HepG2 (cell line): ENCODE data around the gene COPZ1. TPM values are rescaled to one million over a fixed set of nuclear protein-coding genes. Genes with fewer than 3 reads are reported as not detected.
A peak's percentile ranks its signal among the peaks of the same experiment; 100 is the strongest.

Source experiments
- EP300 ChIP-seq, 3 experiments: sonication (generic) in 1 of 3; formaldehyde crosslinking in 1 of 3; IDR thresholded peaks; 2 replicates each; pipeline versions ENCODE4 v1.5.1 to v1.6.1; 2011 to 2020; ENCODE audit warnings: low read depth in 2 of 3, low read length in 2 of 3, borderline replicate concordance in 1 of 3, improper control_type of control experiment in 1 of 3, mild to moderate bottlenecking in 1 of 3, missing genetic modification reagents in 1 of 3, moderate library complexity in 1 of 3
- GLI4 ChIP-seq: sonication (generic); formaldehyde crosslinking; IDR thresholded peaks from 2 replicates; pipeline ENCODE4 v1.5.1; 2020; ENCODE audit warnings: missing genetic modification reagents, mild to moderate bottlenecking, moderate library complexity, borderline replicate concordance
- ISX ChIP-seq: sonication (generic); formaldehyde crosslinking; conservative IDR thresholded peaks from 2 replicates; pipeline ENCODE4 v1.5.0; 2020; ENCODE audit warnings: missing genetic modification reagents
- NONO ChIP-seq, 2 experiments: fragments of 450-650 bp in 1 of 2; sonication (generic) in 1 of 2; formaldehyde crosslinking in 1 of 2; IDR thresholded peaks in 1 of 2; conservative IDR thresholded peaks in 1 of 2; 2 replicates each; pipeline versions ENCODE4 v1.6.1 to v1.8.0; 2017 to 2022; ENCODE audit warnings: mild to moderate bottlenecking in 1 of 2, missing genetic modification reagents in 1 of 2, moderate library complexity in 1 of 2
- POLR2AphosphoS5 ChIP-seq: IDR thresholded peaks from 2 replicates; pipeline ENCODE4 v1.6.1; 2012; ENCODE audit warnings: low read depth, low read length
- RAD21 ChIP-seq: fragments of 450-650 bp; formaldehyde crosslinking; IDR thresholded peaks from 2 replicates; pipeline ENCODE4 v1.5.0; 2020; ENCODE audit warnings: mild to moderate bottlenecking
- RBM22 ChIP-seq: fragments of 200-400 bp; formaldehyde crosslinking; optimal IDR thresholded peaks from 2 replicates; pipeline ENCODE3; 2017; ENCODE audit warnings: mild to moderate bottlenecking, low read length, moderate library complexity
- ZNF17 ChIP-seq: sonication (generic); formaldehyde crosslinking; IDR thresholded peaks from 2 replicates; pipeline ENCODE4 v1.5.0; 2020; ENCODE audit warnings: mild to moderate bottlenecking, missing genetic modification reagents
- ZNF501 ChIP-seq: sonication (generic); formaldehyde crosslinking; IDR thresholded peaks from 2 replicates; pipeline ENCODE4 v1.5.1; 2020; ENCODE audit warnings: mild to moderate bottlenecking, moderate library complexity, missing genetic modification reagents
- ZSCAN12 ChIP-seq: sonication (generic); formaldehyde crosslinking; IDR thresholded peaks from 2 replicates; pipeline ENCODE4 v1.9.0; 2021; ENCODE audit warnings: mild to moderate bottlenecking, missing genetic modification reagents
- ZSCAN9 ChIP-seq: IDR thresholded peaks from 2 replicates; pipeline ENCODE4 v1.6.1; 2016; ENCODE audit warnings: borderline replicate concordance
- polyA plus RNA-seq, 8 experiments: library from polyadenylated mRNA; depleted of rRNA in 3 of 8; stranded (reverse) in 7 of 8; unstranded in 1 of 8; fragments of >200 nt; fragmentation: Illumina TruSeq in 4 of 8; extraction: Trizol in 4 of 8; gene quantifications; 2 replicates each; pipeline versions ENCODE4 v1.2.1 to v1.2.3, GENCODE V29; 2011 to 2016; ENCODE audit warnings: low read depth in 4 of 8, missing spikeins in 1 of 8, mixed read lengths in 1 of 8; ENCODE audit not compliant: insufficient read depth in 1 of 8
- total RNA-seq, 5 experiments: library from RNA; depleted of rRNA; stranded (reverse); fragments of >200 nt; fragmentation: Illumina TruSeq; extraction: Trizol; gene quantifications; 2 replicates each; pipeline ENCODE4 v1.2.3, GENCODE V29; 2016; ENCODE audit warnings: low read depth in 1 of 5
- TF ChIP-seq, protein P1 (sequence below): sonication (generic); formaldehyde crosslinking; IDR thresholded peaks from 2 replicates; pipeline ENCODE4 v1.5.0; 2020; ENCODE audit warnings: missing genetic modification reagents
- TF ChIP-seq, protein P2 (sequence below): sonication (generic); formaldehyde crosslinking; IDR thresholded peaks from 2 replicates; pipeline ENCODE4 v1.8.1; 2022; ENCODE audit warnings: mild to moderate bottlenecking, missing genetic modification reagents
- TF ChIP-seq, protein P3 (sequence below): sonication (generic); formaldehyde crosslinking; IDR thresholded peaks from 2 replicates; pipeline ENCODE4 v1.4.0; 2020; ENCODE audit warnings: missing genetic modification reagents, low read depth, mild to moderate bottlenecking, borderline replicate concordance
- TF ChIP-seq, protein P4 (sequence below): IDR thresholded peaks from 2 replicates; pipeline ENCODE4 v1.6.1; 2016; ENCODE audit warnings: low read depth, borderline replicate concordance
- TF ChIP-seq, protein P5 (sequence below): sonication (generic); formaldehyde crosslinking; IDR thresholded peaks from 2 replicates; pipeline ENCODE4 v1.4.0; 2020; ENCODE audit warnings: missing genetic modification reagents

The COPZ1 gene
- total and polyA plus RNA-seq, 2 of the 13 experiments (the other 11 are each of a cell fraction or from before 2014, with no cell fraction given) = 125 to 184 TPM

DNA sequence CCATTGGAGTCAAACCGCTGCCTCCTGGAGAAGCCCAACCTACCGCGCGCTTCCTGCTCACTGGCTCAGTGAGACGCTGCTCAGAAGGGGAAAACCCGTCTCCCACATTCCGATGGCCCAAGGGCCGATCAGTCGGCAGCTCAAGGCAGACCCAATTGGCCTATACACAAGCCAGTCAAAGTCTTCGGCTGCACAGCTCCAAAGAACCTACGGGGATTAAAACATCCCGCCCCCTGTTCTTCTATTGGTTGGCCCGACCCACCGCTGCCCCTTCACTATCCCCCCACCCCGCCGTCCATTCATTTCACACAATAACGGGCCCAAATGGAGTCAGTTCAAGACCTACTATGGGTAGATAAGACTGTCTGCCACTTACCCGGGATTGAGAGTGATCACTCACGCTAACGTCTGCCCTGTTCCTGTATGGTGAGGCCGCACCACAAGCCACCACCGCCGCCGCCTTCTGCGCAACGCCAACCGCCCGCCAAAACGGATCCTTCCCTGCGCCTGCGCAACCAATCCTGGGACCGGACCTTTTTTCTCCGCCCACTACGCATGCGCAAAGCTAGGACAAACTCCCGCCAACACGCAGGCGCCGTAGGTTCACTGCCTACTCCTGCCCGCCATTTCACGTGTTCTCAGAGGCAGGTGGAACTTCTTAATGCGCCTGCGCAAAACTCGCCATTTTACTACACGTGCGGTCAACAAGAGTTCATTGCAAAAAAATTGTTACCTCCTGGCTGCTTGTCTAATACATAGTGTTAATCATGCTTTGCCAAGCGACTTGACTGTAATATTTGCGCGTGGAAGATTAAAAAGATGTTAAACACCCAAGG lies 45.1 kb upstream of the COPZ1 start, which contains the start of gene CBX5 (continued):
- TF ChIP-seq, protein P1, sequence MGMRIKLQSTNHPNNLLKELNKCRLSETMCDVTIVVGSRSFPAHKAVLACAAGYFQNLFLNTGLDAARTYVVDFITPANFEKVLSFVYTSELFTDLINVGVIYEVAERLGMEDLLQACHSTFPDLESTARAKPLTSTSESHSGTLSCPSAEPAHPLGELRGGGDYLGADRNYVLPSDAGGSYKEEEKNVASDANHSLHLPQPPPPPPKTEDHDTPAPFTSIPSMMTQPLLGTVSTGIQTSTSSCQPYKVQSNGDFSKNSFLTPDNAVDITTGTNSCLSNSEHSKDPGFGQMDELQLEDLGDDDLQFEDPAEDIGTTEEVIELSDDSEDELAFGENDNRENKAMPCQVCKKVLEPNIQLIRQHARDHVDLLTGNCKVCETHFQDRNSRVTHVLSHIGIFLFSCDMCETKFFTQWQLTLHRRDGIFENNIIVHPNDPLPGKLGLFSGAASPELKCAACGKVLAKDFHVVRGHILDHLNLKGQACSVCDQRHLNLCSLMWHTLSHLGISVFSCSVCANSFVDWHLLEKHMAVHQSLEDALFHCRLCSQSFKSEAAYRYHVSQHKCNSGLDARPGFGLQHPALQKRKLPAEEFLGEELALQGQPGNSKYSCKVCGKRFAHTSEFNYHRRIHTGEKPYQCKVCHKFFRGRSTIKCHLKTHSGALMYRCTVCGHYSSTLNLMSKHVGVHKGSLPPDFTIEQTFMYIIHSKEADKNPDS (CRISPR knock-in tag) = no peak
- TF ChIP-seq RAD21 (CRISPR knock-in tag) (0 out of 2 replicates have a peak, but pooled peaks have one; percentile 19), EP300 (IDR thresholded peaks at IDR 0.05; ENCODE audit: low read depth in 2 of 2, low read length in 2 of 2) (no peak), EP300 (CRISPR knock-in tag; IDR thresholded peaks at IDR 0.05; ENCODE audit: borderline replicate concordance) (no peak), POLR2AphosphoS5 (peak; percentile 92), RBM22 (peak; percentile 84), ZNF501 (peak; percentile 54; the same call in 1 of the 2 replicates), NONO (IDR thresholded peaks at IDR 0.05) (no peak), NONO (CRISPR knock-in tag; conservative IDR thresholded peaks at IDR 0.05) (peak; percentile 68), ISX (CRISPR knock-in tag) (0 out of 2 replicates have a peak, but pooled peaks have one; percentile 85), GLI4 (CRISPR knock-in tag) (0 out of 2 replicates have a peak, but pooled peaks have one; percentile 21), ZNF17 (CRISPR knock-in tag) (no peak), ZSCAN9 (CRISPR knock-in tag) (no peak; the same call in none of the 2 replicates), ZSCAN12 (CRISPR knock-in tag) (peak; percentile 62; the same call in 1 of the 2 replicates)
- TF ChIP-seq, protein P2, sequence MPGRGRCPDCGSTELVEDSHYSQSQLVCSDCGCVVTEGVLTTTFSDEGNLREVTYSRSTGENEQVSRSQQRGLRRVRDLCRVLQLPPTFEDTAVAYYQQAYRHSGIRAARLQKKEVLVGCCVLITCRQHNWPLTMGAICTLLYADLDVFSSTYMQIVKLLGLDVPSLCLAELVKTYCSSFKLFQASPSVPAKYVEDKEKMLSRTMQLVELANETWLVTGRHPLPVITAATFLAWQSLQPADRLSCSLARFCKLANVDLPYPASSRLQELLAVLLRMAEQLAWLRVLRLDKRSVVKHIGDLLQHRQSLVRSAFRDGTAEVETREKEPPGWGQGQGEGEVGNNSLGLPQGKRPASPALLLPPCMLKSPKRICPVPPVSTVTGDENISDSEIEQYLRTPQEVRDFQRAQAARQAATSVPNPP (CRISPR knock-in tag) = peak; percentile 89; the same call in 1 of the 2 replicates
- TF ChIP-seq, protein P3, sequence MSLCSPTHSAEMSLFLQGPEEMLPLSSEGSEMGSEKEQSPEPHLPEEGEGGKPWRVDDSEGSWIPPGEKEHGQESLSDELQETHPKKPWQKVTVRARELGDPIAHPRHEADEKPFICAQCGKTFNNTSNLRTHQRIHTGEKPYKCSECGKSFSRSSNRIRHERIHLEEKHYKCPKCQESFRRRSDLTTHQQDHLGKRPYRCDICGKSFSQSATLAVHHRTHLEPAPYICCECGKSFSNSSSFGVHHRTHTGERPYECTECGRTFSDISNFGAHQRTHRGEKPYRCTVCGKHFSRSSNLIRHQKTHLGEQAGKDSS = no peak
- TF ChIP-seq, protein P4, sequence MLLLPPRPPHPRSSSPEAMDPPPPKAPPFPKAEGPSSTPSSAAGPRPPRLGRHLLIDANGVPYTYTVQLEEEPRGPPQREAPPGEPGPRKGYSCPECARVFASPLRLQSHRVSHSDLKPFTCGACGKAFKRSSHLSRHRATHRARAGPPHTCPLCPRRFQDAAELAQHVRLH (CRISPR knock-in tag) = no peak
- TF ChIP-seq, protein P5, sequence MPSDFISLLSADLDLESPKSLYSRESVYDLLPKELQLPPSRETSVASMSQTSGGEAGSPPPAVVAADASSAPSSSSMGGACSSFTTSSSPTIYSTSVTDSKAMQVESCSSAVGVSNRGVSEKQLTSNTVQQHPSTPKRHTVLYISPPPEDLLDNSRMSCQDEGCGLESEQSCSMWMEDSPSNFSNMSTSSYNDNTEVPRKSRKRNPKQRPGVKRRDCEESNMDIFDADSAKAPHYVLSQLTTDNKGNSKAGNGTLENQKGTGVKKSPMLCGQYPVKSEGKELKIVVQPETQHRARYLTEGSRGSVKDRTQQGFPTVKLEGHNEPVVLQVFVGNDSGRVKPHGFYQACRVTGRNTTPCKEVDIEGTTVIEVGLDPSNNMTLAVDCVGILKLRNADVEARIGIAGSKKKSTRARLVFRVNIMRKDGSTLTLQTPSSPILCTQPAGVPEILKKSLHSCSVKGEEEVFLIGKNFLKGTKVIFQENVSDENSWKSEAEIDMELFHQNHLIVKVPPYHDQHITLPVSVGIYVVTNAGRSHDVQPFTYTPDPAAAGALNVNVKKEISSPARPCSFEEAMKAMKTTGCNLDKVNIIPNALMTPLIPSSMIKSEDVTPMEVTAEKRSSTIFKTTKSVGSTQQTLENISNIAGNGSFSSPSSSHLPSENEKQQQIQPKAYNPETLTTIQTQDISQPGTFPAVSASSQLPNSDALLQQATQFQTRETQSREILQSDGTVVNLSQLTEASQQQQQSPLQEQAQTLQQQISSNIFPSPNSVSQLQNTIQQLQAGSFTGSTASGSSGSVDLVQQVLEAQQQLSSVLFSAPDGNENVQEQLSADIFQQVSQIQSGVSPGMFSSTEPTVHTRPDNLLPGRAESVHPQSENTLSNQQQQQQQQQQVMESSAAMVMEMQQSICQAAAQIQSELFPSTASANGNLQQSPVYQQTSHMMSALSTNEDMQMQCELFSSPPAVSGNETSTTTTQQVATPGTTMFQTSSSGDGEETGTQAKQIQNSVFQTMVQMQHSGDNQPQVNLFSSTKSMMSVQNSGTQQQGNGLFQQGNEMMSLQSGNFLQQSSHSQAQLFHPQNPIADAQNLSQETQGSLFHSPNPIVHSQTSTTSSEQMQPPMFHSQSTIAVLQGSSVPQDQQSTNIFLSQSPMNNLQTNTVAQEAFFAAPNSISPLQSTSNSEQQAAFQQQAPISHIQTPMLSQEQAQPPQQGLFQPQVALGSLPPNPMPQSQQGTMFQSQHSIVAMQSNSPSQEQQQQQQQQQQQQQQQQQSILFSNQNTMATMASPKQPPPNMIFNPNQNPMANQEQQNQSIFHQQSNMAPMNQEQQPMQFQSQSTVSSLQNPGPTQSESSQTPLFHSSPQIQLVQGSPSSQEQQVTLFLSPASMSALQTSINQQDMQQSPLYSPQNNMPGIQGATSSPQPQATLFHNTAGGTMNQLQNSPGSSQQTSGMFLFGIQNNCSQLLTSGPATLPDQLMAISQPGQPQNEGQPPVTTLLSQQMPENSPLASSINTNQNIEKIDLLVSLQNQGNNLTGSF (CRISPR knock-in tag) = 0 out of 2 replicates have a peak, but pooled peaks have one; percentile 45
